HG03108 (cell line): ENCODE data around the gene OBP2B.
"Not testable (repeated sequence)": the region's sequence is repeated elsewhere in the genome, so short reads cannot be mapped to it uniquely, and the experiment has no call there.

Experiments used
- ATAC-seq: cut with Tn5 transposase; IDR thresholded peaks from one replicate; pipeline ENCODE4 v1.9.1; 2021; ENCODE audit warnings: moderate library complexity; ENCODE audit not compliant: unreplicated experiment

The OBP2B gene

DNA sequence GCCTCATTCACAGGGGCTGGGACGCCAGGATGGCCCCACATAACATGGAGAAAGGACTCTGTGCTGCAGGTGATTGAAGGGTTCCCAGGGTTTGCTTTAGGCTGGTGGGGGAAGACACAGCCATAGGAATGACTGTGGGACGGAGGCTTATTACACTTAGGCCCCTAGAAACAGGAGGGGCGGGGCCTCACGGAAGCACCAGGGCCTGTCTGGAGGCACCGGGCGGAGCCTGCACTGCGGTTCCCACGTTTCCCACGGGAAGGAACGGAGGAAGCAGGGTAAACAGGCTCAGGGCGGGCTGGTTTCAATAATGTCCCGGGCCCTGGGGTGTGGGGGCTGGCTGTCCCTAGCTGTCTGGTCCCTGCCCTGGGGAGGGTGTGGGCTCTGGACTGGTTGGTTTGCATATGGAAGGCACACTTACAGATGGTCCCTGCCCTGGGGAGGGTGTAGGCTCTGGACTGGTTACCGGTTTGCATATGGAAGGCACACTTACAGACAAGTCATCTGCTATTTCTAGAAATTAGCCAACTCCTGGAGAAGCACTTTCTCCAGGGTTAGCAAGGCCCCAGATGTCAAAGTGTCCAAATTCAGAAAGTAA is 14.2 kb upstream of the OBP2B start:
- not testable (repeated sequence) for ATAC-seq

DNA sequence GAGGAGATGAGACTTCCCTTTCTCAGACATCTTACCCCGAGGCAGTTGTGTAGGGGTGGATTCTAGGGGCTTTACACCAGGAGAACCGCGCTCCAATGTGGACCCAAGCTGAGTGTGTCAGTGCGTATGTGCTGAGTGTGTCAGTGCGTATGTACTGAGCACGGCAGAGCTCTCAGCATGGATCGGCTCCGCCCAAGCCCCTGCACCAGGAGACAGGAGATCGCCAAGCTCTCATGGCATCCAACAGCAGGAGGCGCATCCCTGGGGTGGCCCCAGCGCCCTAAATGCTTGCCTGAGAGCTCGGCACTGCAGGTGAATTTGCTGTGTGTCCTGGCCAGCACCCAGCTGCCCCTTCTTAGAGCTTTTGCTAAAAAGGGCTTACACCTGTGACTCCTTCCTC is 12.9 kb upstream of the OBP2B start:
- ATAC-seq: not testable (repeated sequence)

GRCh38 chr9:133221177-133221809 is 12.2 kb upstream of the OBP2B start:
- no peak for ATAC-seq

GRCh38 chr9:133218049-133218975 is 9.3 kb upstream of the OBP2B start:
- ATAC-seq: not testable (repeated sequence)

DNA sequence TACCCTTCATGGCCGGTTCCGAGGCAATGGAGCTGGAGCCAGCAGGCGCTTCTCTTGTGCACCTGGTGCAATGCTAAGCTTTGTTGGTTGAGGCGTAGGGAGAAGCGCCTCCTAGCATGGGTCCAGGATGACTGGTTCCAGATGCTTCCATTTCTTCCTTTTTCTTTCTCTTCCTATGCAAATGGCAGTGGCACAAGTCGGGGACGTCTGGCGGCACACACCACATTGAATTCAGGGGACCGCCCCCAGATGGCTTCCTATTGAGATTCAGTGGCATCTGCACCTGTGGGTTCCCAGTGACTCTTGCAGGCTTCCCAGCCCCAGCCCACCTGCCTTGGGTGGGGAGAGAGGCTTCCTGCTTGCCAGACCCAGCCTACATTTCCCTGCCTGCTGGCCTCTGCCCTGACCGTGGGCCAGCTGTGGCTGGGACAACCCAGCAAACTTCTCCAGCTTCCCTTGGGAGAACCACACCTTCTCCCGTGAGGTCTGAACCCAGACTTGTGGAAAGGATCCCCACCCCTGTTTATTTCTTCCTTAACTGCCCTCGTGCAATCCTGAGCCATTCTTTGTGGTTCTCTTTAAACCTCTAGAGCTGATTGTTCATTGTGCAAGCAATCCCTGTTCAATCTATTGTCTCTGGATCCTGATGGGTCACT is 8.4 kb upstream of the OBP2B start:
- not testable (repeated sequence) for ATAC-seq

- not testable (repeated sequence) for ATAC-seq
Measured at GRCh38 chr9:133214276-133214675, 5.2 kb upstream of the OBP2B start.

- ATAC-seq: no peak
Measured at GRCh38 chr9:133210609-133211008, 1.6 kb upstream of the OBP2B start.

DNA sequence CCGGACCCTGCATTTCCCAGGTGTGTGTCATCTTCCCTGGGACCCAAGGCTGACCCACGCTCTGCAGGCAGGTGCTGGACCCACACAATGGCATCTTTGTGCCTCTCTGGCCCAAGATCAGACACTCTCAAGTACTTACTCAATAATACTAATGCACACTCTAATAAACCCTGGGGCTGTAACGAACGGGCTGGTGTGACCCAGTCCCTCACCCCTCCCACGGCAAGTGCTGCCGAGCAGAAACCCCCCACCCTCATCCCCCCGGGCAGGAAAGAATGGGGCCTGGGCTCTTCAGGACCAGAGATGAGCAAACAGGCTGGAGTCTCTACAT is 1.1 kb upstream of the OBP2B start:
- no peak for ATAC-seq

DNA sequence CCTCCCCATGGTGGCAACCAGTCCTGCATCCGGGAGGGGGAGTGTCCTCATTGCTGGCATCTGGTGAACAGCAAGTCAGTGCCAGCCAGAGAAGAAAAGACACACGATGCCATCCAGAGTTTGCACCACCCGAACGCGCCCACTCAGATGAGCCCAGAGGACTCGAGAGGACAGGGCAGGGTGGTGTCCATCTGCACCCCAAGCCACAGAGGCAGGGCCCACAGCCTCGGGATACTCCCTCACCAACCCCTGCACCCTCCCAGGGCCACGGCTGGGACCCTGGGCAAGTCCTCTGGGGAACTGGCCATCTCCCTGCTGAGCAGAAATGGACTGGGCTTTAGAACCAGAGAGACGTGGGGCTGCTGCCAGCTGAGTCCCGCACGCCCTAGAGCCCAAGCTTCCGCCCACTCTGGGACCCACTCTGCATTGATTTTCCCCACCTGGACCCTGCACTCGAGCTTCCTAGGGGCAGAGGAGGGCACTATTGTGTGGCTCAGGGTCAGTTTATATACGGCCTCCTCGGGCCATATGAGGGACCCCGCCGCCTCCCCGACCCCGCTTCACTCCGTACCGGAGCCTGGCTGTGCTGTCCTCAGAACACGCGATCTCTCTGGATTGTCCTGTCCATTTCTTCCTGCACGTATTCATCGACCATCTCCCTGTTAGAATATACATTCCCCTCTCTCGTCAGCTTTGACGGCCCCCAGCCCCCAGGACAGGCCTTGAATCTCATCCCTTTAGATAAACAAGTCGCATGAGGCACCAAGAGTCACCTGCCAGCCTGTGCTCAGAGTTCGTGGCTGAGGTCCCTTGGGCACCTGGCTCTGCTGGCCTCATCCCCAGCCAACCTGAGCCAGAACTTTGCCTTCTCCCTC is 514 bp upstream of the OBP2B start:
- ATAC-seq: not testable (repeated sequence)

DNA sequence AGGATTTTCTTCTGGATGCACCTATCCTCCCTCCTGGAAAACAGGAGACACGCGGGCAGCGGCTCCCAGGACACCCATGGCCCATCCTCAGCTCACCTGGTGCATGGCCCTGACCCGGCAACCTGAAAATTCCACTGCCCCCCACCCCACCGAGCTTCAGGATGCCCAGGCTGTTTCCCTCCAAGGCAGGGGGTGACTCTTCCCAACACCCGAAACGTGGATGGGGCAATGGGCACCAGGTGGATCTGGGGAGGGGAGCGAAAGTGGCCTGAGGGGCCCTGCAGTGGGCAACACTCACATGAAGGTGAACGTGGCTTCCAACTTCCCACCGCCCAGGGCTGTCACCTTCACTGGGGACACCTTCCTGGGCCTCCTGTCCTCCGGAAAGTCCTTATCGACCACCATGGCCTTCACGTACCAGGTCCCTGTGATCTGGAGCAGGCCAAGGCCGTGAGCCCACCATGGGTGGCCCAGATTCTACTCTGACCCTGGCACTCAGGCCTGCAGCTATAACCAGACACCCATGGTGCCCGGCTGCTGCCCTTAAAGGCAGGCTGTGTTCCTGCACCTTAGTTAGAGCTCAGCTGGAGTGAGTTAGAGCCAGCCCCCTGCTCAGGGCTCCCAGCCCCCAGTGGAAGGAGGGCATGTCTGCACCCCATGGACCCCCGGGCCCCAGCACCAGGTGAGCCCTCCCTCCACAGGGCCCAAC is 725 bp downstream of the OBP2B start:
- not testable (repeated sequence) for ATAC-seq

DNA sequence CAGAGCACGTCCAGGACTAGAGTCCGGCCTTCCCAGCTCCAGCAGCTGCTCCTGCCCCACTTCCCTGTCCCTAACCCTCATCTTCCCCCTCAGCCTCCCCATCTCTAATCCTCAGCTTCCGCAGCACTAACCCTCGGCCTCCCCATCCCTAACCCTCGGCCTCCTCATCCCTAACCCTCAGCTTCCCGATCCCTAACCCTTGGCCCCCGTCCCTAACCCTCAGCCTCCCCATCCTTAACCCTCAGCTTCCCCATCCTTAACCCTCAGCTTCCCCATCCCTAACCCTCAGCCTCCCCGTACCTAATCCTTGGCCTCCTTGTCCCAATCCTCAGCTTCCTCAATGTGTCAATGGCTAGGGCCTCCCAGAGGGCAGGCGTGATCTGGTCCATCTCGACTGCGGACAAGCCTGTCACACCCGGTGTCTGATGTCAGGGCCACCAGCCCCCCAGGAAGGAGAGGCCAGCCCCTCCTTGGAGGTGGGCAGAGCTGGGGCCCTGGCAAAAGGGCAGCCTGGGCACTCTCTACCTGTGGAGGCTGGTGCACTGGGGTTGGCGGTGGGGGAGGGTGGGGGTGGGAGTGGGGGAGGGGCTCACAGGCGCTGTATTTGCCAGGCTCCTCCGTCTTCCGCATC is 1.4 kb downstream of the OBP2B start:
- ATAC-seq: no peak

- no peak for ATAC-seq
Measured at GRCh38 chr9:133207021-133207531, 2.0 kb downstream of the OBP2B start.

GRCh38 chr9:133205996-133206931 is 2.8 kb downstream of the OBP2B start:
- no peak for ATAC-seq

- ATAC-seq: not testable (repeated sequence)
Measured at GRCh38 chr9:133205481-133205887, 3.6 kb downstream of the OBP2B start.

DNA sequence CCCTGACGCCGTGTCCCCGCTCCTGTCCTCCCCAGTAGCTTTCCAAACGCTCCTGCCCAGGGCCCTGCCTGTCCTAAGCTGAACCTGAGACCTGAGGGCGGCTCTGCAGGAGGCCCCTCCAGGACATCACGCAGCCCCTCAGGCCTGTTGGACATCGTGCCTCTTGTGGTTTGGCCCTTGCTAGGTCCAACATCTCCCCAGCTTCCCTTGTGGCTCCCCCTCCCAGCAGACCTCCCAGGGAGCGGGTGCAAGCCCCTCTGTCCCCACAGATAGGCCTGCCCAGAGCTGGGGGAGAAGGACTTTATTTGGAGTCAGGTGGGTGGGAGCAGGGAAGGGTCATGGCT is 4.1 kb downstream of the OBP2B start:
- ATAC-seq: no peak

DNA sequence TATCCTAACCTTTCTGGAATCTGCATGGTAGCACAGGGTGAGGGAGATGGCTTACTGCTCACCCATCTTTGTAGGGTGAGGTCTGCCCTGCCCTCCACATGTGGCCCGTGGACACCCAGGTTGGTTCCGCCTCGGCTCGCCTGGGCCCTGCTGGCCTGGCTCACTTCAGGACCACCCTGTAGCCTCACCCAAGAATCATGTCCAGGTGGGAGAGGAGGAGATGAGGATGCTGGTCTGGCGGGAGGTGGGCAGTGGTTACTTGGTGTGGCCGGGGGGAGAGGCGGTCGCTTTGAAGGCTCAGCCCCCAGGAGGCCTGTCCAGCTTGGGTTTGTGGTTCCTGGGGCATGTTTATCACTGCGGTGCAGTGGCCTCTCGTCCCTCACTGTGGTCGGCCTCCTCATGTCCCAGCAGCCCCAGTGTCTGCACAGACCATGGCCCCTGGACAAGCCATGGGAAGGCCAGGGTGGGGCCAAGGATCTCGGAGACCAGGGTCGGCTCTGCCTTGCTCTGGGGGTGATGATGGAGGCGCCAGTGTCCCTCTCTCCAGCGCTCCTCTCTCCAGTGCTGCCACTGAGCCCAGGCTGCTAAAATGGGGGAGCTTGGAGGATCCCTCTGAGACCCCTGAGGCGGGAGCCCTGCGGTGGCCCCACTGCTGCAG is 4.6 kb downstream of the OBP2B start:
- no peak for ATAC-seq

DNA sequence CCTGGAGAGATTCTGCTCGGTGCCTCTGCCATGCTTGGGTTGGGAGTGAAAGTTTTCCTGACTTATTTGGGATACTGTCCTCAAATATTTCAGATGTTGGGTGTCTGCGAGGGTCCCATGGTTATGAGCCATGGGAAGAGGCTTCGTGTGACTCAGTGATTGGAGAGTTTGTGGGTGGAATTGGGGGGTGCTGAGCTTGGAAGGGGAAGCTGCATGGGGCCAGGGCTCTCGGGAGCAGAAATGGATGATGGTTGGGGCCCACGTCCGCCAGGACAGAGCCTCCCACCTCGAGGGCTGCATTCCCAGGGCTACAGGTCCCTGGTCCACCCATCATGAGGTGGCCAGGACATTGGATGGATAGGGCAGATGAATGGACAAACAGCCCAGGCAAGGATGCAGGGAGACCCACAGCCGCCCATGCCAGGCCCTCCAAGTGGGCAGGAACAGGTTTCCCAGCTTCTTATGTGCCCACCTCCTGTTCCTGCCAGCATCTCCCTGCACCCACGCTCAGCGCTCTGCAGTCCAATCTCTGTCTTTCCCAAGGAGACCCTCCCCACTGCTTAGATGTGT is 5.5 kb downstream of the OBP2B start:
- ATAC-seq: no peak
